GM21515 (cell line): ENCODE data around the gene TUBB8B.
"Not testable (repeated sequence)": the region's sequence is repeated elsewhere in the genome, so short reads cannot be mapped to it uniquely, and the experiment has no call there.

Source experiments
- ATAC-seq: cut with Tn5 transposase; IDR thresholded peaks from one replicate; pipeline ENCODE4 v1.9.1; 2021; ENCODE audit not compliant: unreplicated experiment

TUBB8B gene

DNA sequence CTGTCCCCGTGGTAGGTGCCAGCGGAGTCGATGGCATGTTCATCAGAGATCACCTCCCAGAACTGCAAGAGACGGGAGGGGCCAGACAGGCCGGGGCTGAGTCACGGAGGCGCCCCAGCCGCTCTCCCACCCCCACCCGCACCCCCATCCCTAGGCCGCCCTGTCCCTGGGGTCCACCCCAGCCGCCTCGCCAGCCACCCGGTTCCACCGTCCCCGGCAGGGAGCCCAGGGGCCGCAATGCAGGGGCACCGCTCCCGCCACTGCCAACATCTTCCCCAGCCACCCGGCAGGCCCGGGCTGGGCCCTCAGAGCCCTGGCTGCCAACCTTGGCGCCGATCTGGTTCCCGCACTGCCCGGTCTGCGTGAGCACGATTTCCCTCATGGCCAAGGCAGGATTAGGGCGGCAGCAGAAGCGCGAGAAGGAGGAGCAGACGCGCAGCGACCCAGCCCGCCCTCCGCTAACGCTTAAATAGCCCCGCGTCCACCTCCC is at the start of gene TUBB8B:
TSS of gene TUBB8B (minus strand) at position 440 of the 490 bp plus-strand sequence. CDS start at position 382, 58 bp downstream.
- not testable (repeated sequence) for ATAC-seq

GRCh38 chr18:97252-97914 is 48.0 kb upstream of the TUBB8B start:
- ATAC-seq: peak; percentile 87

DNA sequence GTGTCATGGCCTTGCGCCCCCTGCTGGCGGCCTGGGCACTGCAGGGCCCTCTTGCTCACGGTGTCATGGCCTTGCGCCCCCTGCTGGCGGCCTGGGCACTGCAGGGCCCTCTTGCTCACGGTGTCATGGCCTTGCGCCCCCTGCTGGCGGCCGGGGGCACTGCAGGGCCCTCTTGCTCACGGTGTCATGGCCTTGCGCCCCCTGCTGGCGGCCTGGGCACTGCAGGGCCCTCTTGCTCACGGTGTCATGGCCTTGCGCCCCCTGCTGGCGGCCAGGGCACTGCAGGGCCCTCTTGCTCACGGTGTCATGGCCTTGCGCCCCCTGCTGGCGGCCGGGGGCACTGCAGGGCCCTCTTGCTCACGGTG is 47.3 kb upstream of the TUBB8B start:
- not testable (repeated sequence) for ATAC-seq

DNA sequence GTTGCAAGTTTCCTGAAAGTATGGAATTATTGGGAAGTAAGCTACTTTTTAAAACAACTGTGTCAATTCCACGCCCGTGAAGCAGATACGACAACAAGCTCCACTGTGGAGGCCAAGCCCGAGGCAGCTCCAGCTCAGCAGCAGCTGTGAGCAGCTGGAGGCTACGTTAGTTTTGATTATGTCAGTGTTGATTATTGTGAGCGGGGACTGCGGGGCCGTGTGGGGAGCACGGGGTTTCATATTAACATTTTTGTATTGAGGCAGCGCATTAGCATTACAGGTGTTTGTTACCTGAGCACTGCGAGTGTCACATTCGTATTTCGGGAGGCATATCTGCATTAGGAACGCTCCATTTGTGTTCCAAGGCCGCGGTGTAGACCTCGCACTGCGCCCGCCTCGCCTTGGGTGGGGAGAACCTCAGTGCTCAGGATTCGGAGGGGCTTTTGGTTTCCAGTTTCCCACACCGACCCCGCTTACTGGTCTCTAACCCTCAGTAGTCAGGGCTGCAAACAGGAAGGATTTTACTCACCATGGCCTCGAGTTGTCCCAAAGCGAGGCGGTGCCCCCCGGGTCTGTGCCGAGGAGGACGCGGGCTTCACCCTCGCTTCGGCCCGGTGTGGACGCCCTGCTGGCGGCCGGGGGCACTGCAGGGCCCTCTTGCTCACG is 46.8 kb upstream of the TUBB8B start:
- peak; percentile 64 for ATAC-seq

DNA sequence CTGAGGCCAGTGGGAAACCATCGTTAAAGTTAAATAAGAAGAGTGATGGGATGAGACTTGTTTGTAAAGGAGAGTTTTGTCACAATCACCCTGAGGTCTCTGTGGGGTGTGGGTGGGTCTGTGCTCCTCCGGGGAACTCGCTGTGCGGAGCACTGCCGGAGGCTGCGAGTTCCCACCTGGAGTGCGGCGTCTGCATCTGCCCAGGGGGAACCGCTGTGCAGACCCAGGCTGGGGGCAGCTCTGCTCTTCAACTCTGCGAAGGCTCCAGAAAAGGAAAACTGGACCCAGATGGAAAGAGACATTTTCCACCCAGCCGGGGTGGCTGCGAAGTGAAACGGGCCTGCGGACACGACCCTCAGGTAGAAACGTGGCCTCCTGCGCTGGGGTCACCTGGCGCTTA is 46.2 kb upstream of the TUBB8B start:
- ATAC-seq: not testable (repeated sequence)

DNA sequence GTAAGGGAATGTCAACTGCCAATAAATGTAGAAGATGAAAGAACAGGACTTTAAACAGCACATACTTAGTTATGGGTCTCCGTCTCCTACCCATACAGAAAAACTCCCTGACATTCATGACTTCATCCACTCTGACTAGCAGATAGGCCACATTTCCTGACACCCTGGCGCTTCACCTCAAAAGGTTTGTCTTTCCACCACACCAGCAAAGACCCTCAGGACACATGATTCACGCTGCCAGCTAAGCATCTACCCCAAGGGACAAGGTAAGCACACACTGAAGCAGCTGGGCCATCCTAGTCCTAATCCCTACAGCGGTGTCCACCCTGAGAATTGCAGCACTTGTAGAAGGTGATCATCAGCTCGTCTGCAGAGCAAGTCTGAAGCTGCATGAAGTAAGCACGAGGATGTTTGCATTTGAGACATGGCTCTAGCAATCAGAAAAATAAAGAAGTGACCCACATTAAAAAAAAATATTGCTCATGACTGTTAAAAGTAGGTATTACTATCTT is 44.5 kb upstream of the TUBB8B start:
- not testable (repeated sequence) for ATAC-seq

GRCh38 chr18:91561-91960 is 42.1 kb upstream of the TUBB8B start:
- not testable (repeated sequence) for ATAC-seq

DNA sequence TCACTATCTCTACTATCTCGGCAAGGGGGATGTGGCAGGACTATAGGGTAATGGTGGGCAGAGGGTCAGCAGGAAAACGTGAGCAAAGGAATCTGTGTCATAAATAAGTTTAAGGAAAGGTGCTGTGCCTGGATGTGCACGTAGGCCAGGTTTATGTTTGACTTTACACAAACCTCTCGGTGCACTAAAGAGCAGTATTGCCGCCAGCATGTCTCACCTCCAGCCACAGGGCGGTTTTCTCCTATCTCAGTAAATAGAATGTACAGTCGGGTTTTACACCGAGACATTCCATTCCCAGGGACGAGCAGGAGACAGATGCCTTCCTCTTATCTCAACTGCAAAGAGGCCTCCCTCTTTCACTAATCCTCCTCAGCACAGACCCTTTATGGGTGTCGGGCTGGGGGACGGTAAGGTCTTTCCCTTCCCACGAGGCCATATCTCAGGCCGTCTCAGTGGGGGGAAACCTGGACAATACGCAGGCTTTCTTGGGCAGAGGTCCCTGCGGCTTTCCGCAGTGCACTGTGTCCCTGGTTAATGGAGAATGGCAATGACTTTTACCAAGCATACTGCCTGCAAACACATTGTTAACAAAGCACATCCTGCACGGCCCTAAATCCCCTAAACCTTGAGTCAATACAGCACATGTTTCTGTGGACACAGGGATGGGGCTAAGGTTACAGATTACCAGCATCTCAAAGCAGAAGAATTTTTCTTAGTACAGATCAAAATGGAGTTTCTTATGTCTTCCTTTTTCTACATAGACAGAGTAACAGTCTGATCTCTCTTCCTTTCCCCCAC is 41.2 kb upstream of the TUBB8B start:
- ATAC-seq: not testable (repeated sequence)

DNA sequence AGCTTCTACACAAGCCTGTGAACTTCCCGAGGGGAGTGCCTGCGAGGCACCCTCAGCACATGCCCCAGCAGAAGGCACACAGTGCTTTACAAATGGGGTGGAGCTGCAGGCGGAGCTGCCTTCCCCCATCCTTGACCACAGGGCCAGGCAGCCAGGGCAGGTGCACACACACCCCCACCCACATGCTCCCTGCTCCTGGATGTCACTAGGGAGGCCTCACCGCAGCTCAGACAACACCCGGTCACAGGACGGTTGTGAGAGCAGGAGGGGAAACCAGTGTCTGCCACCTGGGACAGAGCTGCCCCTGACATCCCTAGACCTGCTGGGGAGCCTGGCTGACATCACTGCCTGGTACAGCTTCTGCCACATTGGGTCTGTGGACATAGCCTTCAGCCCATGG is 39.7 kb upstream of the TUBB8B start:
- ATAC-seq: not testable (repeated sequence)

DNA sequence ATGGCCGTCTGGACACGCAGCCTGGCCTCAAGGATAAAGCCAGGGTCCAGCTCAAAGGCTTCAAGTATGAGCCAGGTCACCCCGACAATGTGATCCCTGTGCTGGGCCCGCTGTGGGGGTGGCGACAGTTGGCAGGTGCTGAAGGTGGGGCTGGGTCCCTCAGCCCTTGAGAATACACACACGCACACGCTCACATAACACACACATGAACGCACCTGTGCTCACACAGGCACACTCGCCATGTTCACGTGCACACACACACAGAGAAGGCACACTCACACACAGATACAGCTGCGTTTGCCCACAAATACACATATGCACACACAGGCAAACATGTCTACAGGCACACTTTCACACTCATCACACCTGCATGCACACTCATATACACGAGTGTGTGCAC is 35.4 kb upstream of the TUBB8B start:
- ATAC-seq: not testable (repeated sequence)

- ATAC-seq: not testable (repeated sequence)
These were observed 33.3 kb upstream of the TUBB8B start for GRCh38 chr18:82626-83209.

DNA sequence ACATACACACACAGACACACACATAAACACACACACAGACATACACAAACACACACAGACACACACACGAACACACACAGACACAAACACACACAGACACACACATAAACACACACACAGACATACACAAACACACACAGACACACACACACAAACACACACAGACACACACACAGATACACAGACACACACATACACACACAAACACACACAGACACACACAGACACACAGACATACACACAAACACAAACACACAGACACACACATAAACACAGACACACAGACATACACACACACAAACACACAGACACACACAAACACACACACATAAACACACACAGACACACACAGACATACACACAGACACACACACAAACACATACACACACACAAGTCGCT is 31.5 kb upstream of the TUBB8B start:
- not testable (repeated sequence) for ATAC-seq

GRCh38 chr18:80202-80601 is 30.8 kb upstream of the TUBB8B start:
- not testable (repeated sequence) for ATAC-seq

DNA sequence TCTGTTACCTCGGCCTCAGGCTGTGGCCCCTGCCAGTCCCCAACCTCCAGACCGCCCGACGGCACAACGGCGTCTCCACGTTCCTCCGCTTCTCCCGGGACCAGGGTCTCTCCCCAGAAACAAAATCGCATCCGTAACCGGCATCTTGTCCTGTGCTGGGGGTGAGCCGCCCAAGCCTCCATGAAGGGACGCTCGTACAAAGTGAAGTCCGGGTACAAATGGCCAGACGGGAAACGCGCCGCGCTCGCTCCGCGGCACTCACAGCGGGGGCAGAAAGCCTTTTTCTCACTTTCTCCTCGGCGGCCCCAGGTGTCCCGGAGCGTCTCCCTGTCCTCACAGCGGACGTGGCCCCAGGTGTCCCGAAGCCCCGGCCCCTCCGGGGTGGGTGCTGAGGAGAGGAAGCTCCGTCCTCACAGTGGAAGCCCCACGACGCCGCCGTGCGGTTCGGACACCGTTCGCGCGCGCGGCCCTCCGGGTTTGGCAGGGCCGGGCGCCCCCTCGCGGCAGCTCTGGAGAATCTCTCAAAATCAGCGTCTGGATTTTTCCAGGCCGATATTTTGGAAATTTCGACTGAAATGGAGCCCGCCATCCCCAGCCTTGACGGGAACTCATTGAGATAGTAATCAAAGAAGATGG is 26.2 kb upstream of the TUBB8B start:
- ATAC-seq: not testable (repeated sequence)

- ATAC-seq: not testable (repeated sequence)
These were observed 23.9 kb upstream of the TUBB8B start for GRCh38 chr18:73181-73777.

GRCh38 chr18:67701-68100 is 18.3 kb upstream of the TUBB8B start:
- ATAC-seq: not testable (repeated sequence)

GRCh38 chr18:64279-64678 is 14.9 kb upstream of the TUBB8B start:
- not testable (repeated sequence) for ATAC-seq

GRCh38 chr18:63656-64055 is 14.2 kb upstream of the TUBB8B start:
- not testable (repeated sequence) for ATAC-seq

DNA sequence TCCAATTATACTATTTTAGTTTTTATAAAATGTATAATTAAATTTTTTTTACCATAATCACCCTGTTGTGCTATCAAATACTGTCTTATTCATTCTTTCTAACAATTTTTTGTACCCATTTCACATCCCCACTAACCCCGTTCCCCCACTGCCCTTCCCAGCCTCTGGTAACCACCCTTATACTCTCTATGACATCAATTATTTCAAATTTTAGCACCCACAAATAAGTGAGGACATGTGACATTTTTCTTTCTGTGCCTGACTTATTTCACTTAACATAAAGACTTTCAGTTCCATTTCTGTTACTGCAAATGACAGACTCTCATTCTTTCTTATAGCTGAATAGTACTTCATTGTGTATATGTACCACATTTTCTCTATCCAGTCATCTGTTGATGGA is 5.0 kb upstream of the TUBB8B start:
- ATAC-seq: not testable (repeated sequence)

DNA sequence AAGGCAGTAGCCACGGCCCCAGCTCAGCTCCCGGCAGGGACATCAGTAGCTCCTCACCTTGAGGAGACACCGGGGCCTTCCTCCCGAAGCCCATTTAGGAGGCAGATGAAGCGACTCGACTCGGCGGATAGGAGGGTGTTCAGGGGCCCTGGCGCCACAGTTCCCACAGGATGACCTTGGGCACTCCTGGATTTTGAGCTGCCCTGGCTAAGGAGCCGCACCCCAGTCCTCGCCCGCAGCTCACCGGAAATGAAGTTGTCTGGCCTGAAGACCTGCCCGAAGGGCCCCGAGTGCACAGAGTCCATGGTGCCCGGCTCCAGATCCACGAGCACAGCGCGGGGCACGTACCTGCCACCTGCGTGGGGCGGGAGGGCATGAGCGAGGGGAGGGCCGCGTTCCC is 719 bp downstream of the TUBB8B start:
- ATAC-seq: not testable (repeated sequence)
